Duodenal mucosa (tissue), 2 donors: ENCODE measurements around the gene PPRC1.
A peak's percentile ranks its signal among the peaks of the same experiment; 100 is the strongest.
"Not testable (repeated sequence)": the region's sequence is repeated elsewhere in the genome, so short reads cannot be mapped to it uniquely, and the experiment has no call there.

ENCODE experiments used
- H3K27ac ChIP-seq: one replicate; pipeline ENCODE4 v1.7.0; 2013; ENCODE audit warnings: low read depth, low read length
- H3K27me3 ChIP-seq, 2 donors: one replicate each; pipeline ENCODE4 v1.7.0; 2013; ENCODE audit warnings: low read length in 2 of 2, control low read depth in 1 of 2; ENCODE audit not compliant: insufficient read depth in 2 of 2, control insufficient read depth in 1 of 2
- H3K36me3 ChIP-seq, 2 donors: one replicate each; pipeline ENCODE4 v1.7.0; 2013; ENCODE audit warnings: low read length in 2 of 2, control low read depth in 1 of 2; ENCODE audit not compliant: insufficient read depth in 2 of 2, control insufficient read depth in 1 of 2
- H3K4me1 ChIP-seq, 2 donors: one replicate each; pipeline ENCODE4 v1.7.0; 2013; ENCODE audit warnings: low read length in 2 of 2, control low read depth in 1 of 2; ENCODE audit not compliant: insufficient read depth in 2 of 2, control insufficient read depth in 1 of 2
- H3K4me3 ChIP-seq, 2 donors: one replicate each; pipeline ENCODE4 v1.7.0; 2013; ENCODE audit warnings: low read length in 2 of 2, low read depth in 1 of 2
- H3K9ac ChIP-seq, 2 donors: one replicate each; pipeline ENCODE4 v1.7.0; 2013; ENCODE audit warnings: low read length in 2 of 2, low read depth in 1 of 2
- H3K9me3 ChIP-seq, 2 donors: one replicate each; pipeline ENCODE4 v1.7.0; 2013; ENCODE audit warnings: low read length in 2 of 2, control low read depth in 1 of 2; ENCODE audit not compliant: control insufficient read depth in 1 of 2

Gene PPRC1

DNA sequence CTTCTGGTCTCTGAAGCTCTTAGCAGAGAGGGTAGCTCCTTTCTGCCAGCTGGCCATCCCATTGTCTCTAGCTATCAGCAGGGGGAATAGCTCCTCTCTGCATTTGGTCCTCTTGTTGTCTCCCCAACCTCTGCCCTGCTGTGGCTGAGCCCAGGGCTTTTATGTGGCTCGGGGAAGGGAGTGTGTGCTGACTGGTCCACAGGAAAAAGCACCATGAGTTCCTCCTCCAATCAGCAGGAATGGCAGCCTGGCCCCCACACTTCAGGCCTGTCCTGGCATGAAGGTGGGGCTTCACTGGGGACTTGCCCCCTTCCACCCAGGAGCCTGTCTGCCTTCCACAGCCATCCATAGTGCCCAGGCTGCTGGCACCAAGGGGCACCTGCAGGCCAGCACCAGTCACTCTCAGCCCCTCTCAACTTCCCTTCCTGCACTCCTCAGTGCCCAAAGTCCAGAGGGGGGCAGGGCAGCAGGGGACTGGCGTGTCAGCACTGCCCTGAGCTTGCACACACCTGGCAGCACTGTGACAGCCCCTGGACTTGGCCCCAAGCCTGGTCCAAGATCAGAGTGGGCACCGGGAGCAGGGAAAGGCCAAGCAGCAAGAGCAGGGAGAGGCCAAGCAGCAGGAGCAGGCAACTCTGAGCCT is 55.6 kb downstream of the PPRC1 start:
- peaks cover 8 to 11% of the 10 kb centered on the region in 2 donors for H3K9me3 ChIP-seq
- H3K4me3 ChIP-seq, result peak overlapping the region in 1 of 2 donors; percentile 28
- H3K9ac ChIP-seq, result no peak overlapping the region
- H3K4me1 ChIP-seq, result peaks cover 12 to 15% of the 10 kb centered on the region in 2 donors
- no peak overlapping the region for H3K27ac ChIP-seq
- no peaks in the 10 kb centered on the region for H3K36me3 ChIP-seq
- no peaks in the 10 kb centered on the region for H3K27me3 ChIP-seq

DNA sequence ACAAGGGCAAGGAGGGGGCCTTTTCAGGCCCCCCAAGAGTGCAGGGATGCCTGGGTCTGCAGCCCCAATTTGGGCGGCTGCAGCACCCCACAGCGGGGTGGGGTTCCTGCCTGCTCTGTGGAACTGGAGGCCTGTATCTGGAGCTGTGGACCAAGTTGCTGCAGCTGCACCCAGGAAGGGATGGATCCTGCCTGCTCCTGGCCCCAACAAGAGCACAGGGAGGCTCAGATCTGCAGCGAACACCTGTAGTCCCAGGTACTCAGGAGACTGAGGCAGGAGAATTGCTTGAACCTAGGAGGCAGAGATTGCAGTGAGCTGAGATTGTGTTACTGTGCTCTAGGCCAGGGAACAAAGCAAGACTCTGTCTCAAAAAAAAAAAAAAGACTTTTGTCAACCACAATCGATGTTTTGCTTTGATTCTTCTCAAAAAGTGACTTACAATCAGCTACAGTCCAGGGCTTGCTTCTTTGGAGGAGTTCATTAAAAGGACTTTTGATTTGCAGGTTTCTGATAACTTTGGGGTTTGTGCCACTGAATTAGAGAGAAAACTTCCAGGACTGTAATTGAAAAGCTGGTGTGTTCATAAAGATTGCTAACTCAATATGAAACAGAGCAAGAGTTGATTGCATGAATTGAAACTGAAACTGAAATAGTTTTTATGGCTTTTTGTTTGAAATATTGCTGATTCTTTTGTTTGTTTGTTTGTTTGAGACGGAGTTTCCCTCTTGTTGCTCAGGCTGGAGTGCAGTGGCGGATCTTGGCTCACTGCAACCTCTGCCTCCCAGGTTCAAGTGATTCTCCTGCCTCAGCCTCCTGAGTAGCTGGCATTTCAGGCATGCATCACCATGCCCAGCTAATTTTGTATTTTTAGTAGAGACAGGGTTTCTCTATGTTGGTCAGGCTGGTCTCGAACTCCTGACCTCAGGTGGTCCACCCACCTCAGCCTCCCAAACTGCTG is 56.4 kb downstream of the PPRC1 start:
- peak overlapping the region; percentile 25 to 28 for H3K4me3 ChIP-seq
- H3K27ac ChIP-seq, H3K9ac ChIP-seq: not testable (repeated sequence)

DNA sequence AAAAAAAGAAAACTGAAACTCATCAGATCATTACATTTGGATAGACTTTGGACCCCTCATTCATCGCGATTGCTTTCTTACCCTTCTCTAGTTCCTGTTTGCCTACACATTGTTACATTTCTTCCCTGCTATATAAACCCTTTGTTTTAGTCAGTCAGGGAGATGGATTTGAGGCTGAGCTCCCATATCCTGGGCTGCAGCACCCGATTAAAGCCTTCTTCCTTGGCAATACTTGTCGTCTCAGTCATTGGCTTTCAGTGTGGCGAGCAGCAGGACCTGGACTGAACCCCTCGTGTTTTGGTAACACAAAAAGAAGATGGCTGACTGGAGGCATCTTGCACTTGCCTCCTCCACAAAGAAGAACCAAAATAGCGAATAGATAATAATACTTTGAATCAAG is 59.1 kb downstream of the PPRC1 start:
- H3K27me3 ChIP-seq, result no peaks in the 10 kb centered on the region
- H3K4me1 ChIP-seq, result peaks cover 12 to 15% of the 10 kb centered on the region in 2 donors
- H3K9me3 ChIP-seq, result peaks cover 0 to 5% of the 10 kb centered on the region in 2 donors
- no peaks in the 10 kb centered on the region for H3K36me3 ChIP-seq
- H3K27ac ChIP-seq, result no peak overlapping the region
- no peak overlapping the region for H3K4me3 ChIP-seq
- H3K9ac ChIP-seq, result no peak overlapping the region

More for the DNA sequence above, 56.4 kb downstream of the PPRC1 start:
- H3K27me3 ChIP-seq, H3K36me3 ChIP-seq: not testable (repeated sequence)
- Histone ChIP-seq H3K9me3 (peaks cover 8 to 11% of the 10 kb centered on the region in 2 donors), H3K4me1 (peaks cover 12 to 15% of the 10 kb centered on the region in 2 donors)

DNA sequence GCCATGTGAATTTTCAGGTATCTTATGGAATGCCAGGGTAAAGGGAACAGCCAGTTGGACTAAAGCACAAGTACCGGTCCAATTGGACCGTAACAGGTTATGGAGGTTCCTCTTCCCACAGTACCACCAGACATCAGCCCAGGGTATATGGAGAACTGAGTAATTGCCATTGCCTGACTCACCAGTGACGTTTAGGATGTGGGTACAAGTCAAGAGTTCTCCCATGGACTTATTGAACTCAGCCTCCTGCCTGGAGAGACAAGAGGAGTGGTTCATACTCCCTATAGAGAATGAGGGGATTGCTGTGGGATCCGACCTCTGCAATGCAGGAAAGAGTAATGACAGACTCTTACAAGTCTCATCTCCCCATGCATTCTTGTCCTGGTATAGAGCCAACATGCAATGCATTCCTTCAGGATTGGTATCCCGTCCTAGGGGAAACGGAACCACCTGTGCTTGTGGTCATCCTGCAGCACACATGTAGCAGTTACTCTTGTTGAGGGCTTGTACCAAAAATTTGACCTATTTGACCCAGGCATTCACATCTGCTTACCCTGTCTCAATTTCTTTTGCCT is 62.5 kb downstream of the PPRC1 start:
- H3K4me3 ChIP-seq, result no peak overlapping the region
- H3K27me3 ChIP-seq, result no peaks in the 10 kb centered on the region
- H3K36me3 ChIP-seq, result no peaks in the 10 kb centered on the region
- no peaks in the 10 kb centered on the region for H3K4me1 ChIP-seq
- no peak overlapping the region for H3K9ac ChIP-seq
- no peak overlapping the region for H3K27ac ChIP-seq
- H3K9me3 ChIP-seq, result peaks cover 0 to 5% of the 10 kb centered on the region in 2 donors

DNA sequence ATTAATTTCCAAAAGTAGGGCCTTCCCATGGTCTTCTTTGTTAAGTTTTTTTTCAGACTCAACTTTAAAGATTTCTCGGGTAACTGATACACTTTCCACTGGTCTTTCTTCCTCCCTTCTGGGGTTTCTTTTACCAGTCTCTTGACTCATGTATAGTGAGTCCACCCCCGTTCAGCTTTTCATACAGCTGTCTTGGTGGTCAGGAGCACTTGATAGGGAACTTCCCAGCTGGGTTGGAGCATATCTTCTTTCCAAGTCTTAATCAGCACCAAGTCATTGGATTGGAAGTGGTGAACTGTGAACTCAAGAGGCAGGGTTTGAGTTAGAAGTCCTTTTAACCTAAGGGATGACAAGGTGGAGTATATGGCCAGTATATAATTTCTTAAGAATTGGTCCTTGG is 64.1 kb downstream of the PPRC1 start:
- no peaks in the 10 kb centered on the region for H3K27me3 ChIP-seq
- no peak overlapping the region for H3K9ac ChIP-seq
- no peaks in the 10 kb centered on the region for H3K4me1 ChIP-seq

DNA sequence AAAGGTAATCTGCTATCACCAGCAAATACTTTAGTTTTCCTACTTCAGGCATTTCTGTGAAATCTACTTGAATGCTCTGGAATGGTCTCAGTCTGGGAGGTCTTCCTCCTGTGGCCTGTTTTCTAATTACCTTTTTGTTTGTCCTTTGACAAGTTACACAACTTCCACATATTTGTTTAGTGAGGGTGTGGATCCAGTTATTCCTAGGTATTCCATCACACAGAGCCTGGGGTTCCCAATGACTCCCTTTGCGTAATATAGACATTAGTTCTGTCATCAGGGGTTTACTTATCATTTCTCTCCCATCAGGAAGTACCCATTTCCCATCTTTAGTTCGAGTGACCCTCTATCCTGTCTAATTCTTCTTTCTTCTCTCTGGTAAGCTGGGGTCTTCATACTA is 65.2 kb downstream of the PPRC1 start:
- H3K36me3 ChIP-seq, result no peaks in the 10 kb centered on the region
- no peak overlapping the region for H3K4me3 ChIP-seq
- H3K4me1 ChIP-seq, result no peaks in the 10 kb centered on the region
- H3K9ac ChIP-seq, result no peak overlapping the region
- H3K27ac ChIP-seq, result no peak overlapping the region
- H3K9me3 ChIP-seq, result no peaks in the 10 kb centered on the region
- H3K27me3 ChIP-seq, result no peaks in the 10 kb centered on the region

More for the DNA sequence above, 64.1 kb downstream of the PPRC1 start:
- Histone ChIP-seq H3K4me3 (no peak overlapping the region), H3K36me3 (no peaks in the 10 kb centered on the region), H3K9me3 (peaks cover 0 to 5% of the 10 kb centered on the region in 2 donors), H3K27ac (no peak overlapping the region)
